EH (cell line): Measurements from ENCODE around the gene PPP1CC.

Source experiments
- DNase-seq: peaks from one replicate; pipeline ENCODE4 v3.0.0-alpha.2; 2015; ENCODE audit warnings: low read depth

Gene PPP1CC

GRCh38 chr12:110754101-110754793 lies 11.6 kb upstream of the PPP1CC start:
- DNase-seq, result no peak

GRCh38 chr12:110750784-110751461 lies 8.2 kb upstream of the PPP1CC start:
- DNase-seq, result peak; percentile 55

GRCh38 chr12:110746550-110746949 lies 3.9 kb upstream of the PPP1CC start:
- no peak for DNase-seq

GRCh38 chr12:110745542-110746284 lies 3.0 kb upstream of the PPP1CC start:
- no peak for DNase-seq

- DNase-seq, result peak; percentile 32
Observed at GRCh38 chr12:110744601-110745264, 2.0 kb upstream of the PPP1CC start.

- DNase-seq, result peak; percentile 80
Observed at GRCh38 chr12:110744151-110744571, 1.5 kb upstream of the PPP1CC start.

GRCh38 chr12:110743571-110744093 lies 941 bp upstream of the PPP1CC start:
- peak; percentile 30 for DNase-seq

- DNase-seq, result peak; percentile 37
Observed at GRCh38 chr12:110742096-110742717, 484 bp downstream of the PPP1CC start.

- DNase-seq, result peak; percentile 53
Observed at GRCh38 chr12:110741341-110742095, 1.2 kb downstream of the PPP1CC start.

GRCh38 chr12:110739894-110740293 lies 2.8 kb downstream of the PPP1CC start:
- no peak for DNase-seq

- DNase-seq, result no peak
Observed at GRCh38 chr12:110739488-110739887, 3.2 kb downstream of the PPP1CC start.

- no peak for DNase-seq
Observed at GRCh38 chr12:110737532-110737931, 5.2 kb downstream of the PPP1CC start.

GRCh38 chr12:110737016-110737415 lies 5.7 kb downstream of the PPP1CC start:
- peak; percentile 77 for DNase-seq

- DNase-seq, result no peak
Observed at GRCh38 chr12:110733900-110734299, 8.8 kb downstream of the PPP1CC start.

GRCh38 chr12:110733089-110733715 lies 9.5 kb downstream of the PPP1CC start:
- DNase-seq, result peak; percentile 69

GRCh38 chr12:110732572-110732971 lies 10.1 kb downstream of the PPP1CC start:
- DNase-seq, result no peak

- no peak for DNase-seq
Observed at GRCh38 chr12:110731479-110731878, 11.2 kb downstream of the PPP1CC start.

GRCh38 chr12:110728628-110729027 lies 14.1 kb downstream of the PPP1CC start:
- no peak for DNase-seq

GRCh38 chr12:110726708-110727369 lies 15.9 kb downstream of the PPP1CC start:
- no peak for DNase-seq

GRCh38 chr12:110726028-110726427 lies 16.7 kb downstream of the PPP1CC start:
- DNase-seq, result no peak
